Central memory CD8-positive, alpha-beta T cell (primary cell): ENCODE data around the gene LAMTOR1.

ENCODE experiments used
- ATAC-seq: fragments of 150-1000 bp; cut with Tn5 transposase; replicated peaks from 2 replicates; pipeline ENCODE4 v1.10.0; 2022; ENCODE audit warnings: mild to moderate bottlenecking, moderate FRiP score, moderate number of reproducible peaks; ENCODE audit not compliant: poor library complexity, severe bottlenecking; ENCODE audit errors: extremely low read depth
- DNase-seq, 2 donors: peaks; one replicate each; pipeline ENCODE4 v3.0.0; 2021; ENCODE audit warnings: low spot score in 2 of 2
- H3K27ac Mint-ChIP-seq: one replicate; pipeline ENCODE4 v1.8.0; 2022; ENCODE audit warnings: low read depth, mild to moderate bottlenecking, moderate library complexity, mixed read lengths
- H3K27me3 Mint-ChIP-seq: one replicate; pipeline ENCODE4 v1.8.0; 2022; ENCODE audit warnings: mixed read lengths
- H3K36me3 Mint-ChIP-seq: one replicate; pipeline ENCODE4 v1.8.0; 2022; ENCODE audit warnings: mild to moderate bottlenecking, moderate library complexity, mixed read lengths; ENCODE audit not compliant: insufficient read depth
- H3K4me1 Mint-ChIP-seq: one replicate; pipeline ENCODE4 v1.8.0; 2022; ENCODE audit warnings: mixed read lengths
- H3K4me3 Mint-ChIP-seq: one replicate; pipeline ENCODE4 v1.8.0; 2022; ENCODE audit warnings: mild to moderate bottlenecking, moderate library complexity, mixed read lengths
- H3K9me3 Mint-ChIP-seq: one replicate; pipeline ENCODE4 v1.8.0; 2022; ENCODE audit warnings: mixed read lengths

Gene LAMTOR1

DNA sequence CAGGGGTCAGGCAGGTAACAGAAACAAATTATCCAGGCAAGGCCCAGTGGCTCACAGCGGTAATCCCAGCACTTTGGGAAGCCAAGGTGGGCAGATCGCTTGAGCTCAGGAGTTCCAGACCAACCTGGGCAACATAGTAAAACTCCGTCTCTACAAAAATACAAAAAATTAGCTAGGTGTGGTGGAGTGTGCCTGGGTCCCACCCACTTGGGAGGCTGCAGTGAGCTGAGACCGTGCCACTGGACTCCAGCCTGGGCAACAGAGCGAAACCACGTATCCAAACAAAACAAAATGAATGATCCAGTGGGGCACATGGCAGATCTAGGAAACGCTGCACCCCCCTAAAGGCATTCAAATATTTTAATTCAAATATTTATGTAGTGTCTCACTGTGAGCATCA lies 32.6 kb downstream of the LAMTOR1 start:
- Mint-ChIP-seq H3K4me1 (peaks cover 22% of the 10 kb centered on the region), H3K27me3 (no peaks in the 10 kb centered on the region), H3K36me3 (peaks cover 6% of the 10 kb centered on the region), H3K9me3 (no peaks in the 10 kb centered on the region), H3K4me3 (no peak overlapping the region), H3K27ac (peak overlapping the region; percentile 56)
- DNase-seq = no peak
- ATAC-seq = no peak

DNA sequence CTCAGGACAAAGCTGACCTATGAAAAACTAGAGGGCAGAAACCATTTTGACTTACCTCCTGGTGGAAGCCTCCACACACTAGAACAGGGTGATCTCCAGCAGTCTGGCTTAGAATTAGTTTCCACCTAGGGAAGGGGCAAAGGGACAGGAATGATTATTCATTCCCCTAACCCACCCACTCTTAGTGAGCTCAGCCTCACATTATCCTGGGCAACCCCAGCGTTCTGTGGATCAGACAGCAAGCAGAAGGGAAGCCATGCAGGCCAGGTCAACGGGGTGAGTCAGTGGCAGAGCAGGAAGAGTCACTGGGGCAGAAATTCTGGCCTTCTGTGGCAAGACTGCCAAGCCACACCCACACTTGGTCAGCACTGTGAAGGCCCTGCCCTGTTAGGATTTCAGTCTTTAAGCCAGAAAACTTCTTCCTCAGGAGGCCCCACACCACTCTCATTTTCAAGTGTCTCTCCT lies 33.3 kb downstream of the LAMTOR1 start:
- H3K27ac Mint-ChIP-seq = peak overlapping the region; percentile 77
- H3K4me3 Mint-ChIP-seq = no peak overlapping the region
- H3K36me3 Mint-ChIP-seq = peaks cover 4% of the 10 kb centered on the region
- no peaks in the 10 kb centered on the region for H3K9me3 Mint-ChIP-seq
- H3K27me3 Mint-ChIP-seq = no peaks in the 10 kb centered on the region
- peak; percentile 24 for ATAC-seq
- H3K4me1 Mint-ChIP-seq = peaks cover 21% of the 10 kb centered on the region
- DNase-seq = no peak

DNA sequence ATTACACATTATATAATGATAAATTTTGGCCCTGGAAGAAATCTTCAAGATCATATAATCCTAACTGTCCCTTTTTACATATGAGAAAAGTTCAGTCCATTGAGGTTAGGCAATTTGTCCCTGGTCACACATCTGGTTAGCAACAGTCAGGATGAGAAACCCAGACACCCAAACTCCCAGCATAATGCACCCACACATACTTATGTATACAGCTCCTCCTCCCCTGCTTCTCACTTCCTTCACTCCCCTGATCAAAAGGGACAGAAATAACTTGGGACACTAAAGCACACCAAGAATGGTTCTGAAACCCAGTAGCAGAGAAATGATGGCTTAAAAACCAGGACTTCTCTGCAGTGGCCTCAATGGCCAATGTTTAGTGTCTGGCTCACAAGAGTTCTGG lies 33.9 kb downstream of the LAMTOR1 start:
- Mint-ChIP-seq H3K9me3 (no peaks in the 10 kb centered on the region), H3K27me3 (no peaks in the 10 kb centered on the region), H3K4me1 (peaks cover 21% of the 10 kb centered on the region), H3K4me3 (no peak overlapping the region), H3K36me3 (peaks cover 4% of the 10 kb centered on the region), H3K27ac (peak overlapping the region; percentile 77)
- no peak for DNase-seq
- no peak for ATAC-seq

DNA sequence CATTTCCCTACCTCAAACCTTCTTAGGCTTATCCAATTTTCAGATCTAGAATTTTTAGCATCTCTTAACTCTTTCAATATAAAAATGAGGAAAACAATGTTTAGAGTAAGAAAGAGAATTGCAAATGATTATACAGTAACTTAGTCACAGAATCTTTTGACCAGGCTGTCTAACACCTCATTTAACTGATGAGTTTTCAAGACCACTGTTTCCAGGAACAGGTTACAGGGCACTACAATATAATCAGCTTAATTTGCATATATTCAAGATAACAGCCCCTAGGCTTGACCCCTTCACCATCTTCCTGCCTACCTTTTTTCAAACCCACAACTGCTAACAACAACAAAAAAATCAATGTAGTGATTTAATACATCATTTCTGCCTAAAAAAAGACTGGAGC lies 35.4 kb downstream of the LAMTOR1 start:
- H3K4me1 Mint-ChIP-seq = peaks cover 21% of the 10 kb centered on the region
- H3K4me3 Mint-ChIP-seq = no peak overlapping the region
- H3K27ac Mint-ChIP-seq = no peak overlapping the region
- peaks cover 4% of the 10 kb centered on the region for H3K36me3 Mint-ChIP-seq
- no peak for DNase-seq
- no peak for ATAC-seq
- no peaks in the 10 kb centered on the region for H3K9me3 Mint-ChIP-seq
- H3K27me3 Mint-ChIP-seq = no peaks in the 10 kb centered on the region

DNA sequence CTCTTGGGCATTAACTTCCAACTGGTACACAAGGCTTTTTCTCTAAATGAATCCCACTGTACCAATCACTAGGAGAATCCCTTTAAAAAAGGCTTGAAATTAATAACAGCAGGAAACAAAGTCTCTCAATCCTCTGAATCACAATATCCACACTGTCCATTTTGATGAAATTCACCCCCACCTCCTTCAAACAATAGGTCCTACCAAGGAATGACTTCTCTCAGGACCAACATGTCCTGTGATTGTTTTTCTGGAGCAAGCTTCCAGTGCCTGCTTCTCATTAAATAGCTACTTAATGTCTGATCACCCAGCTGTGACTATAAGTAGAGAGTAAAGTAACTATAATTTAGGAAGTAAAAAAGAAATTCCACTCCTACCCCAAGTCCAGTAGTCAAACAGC lies 35.8 kb downstream of the LAMTOR1 start:
- H3K27ac Mint-ChIP-seq = no peak overlapping the region

DNA sequence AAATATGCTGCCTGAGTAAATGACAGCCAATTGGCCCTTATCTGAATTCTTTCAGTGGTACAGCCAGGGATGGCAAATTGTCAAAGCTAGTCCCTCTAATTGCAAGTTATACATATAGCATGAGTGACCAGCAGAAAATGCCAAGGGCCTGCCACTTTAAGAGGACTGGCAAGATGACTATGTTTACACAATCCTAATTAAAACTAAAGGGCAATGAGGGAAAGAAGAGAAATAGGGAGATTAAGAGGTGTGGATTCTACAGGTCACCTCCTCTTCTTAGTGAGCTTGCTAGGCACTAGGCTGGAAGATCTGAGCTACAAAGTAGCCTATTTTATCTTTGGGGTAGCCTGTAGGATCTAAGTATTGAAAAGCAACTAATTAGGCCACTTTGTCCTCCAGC lies 36.2 kb downstream of the LAMTOR1 start:
- H3K4me1 Mint-ChIP-seq = peaks cover 21% of the 10 kb centered on the region

More for the DNA sequence above, 35.8 kb downstream of the LAMTOR1 start:
- no peaks in the 10 kb centered on the region for H3K9me3 Mint-ChIP-seq
- peaks cover 4% of the 10 kb centered on the region for H3K36me3 Mint-ChIP-seq
- H3K4me3 Mint-ChIP-seq = no peak overlapping the region
- H3K4me1 Mint-ChIP-seq = peaks cover 21% of the 10 kb centered on the region
- DNase-seq (no peak), ATAC-seq (no peak)
- H3K27me3 Mint-ChIP-seq = no peaks in the 10 kb centered on the region

DNA sequence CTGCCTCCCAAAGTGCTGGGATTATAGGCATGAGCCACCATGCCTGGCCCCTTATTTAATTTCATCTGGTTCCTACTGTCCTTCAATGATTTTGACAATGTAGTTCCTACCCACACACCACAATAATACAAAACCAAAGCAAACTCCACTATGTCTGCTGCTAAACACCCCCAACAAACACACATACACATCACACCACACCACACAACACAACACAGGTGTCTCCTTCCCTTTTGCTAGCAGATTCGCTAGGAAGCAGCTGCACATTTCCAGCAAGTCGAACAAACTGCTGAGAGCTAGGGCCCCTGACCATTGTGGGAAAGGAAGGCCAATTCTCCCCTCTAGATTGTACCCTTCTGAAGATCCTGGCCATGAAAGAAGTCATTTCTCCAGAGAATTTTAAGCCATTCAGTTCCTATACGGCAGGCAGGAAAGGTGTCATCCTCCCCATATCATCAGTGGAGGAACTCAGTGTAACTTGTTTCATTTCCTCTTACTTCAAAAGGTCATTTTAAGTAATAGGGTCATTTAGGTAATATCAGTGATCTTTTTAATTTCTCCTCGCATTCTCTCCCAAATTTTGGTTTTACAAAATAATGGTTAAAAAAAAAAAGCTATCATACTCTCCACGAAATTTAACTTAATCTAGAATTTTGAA lies 41.2 kb downstream of the LAMTOR1 start:
- no peak for DNase-seq
- Mint-ChIP-seq H3K4me3 (no peak overlapping the region), H3K36me3 (peaks cover 3% of the 10 kb centered on the region), H3K27me3 (no peaks in the 10 kb centered on the region), H3K9me3 (no peaks in the 10 kb centered on the region), H3K27ac (peak overlapping the region; percentile 17), H3K4me1 (no peaks in the 10 kb centered on the region)
- no peak for ATAC-seq

More for the DNA sequence above, 36.2 kb downstream of the LAMTOR1 start:
- no peak overlapping the region for H3K27ac Mint-ChIP-seq
- no peaks in the 10 kb centered on the region for H3K27me3 Mint-ChIP-seq
- peaks cover 4% of the 10 kb centered on the region for H3K36me3 Mint-ChIP-seq
- H3K9me3 Mint-ChIP-seq = no peaks in the 10 kb centered on the region
- H3K4me3 Mint-ChIP-seq = no peak overlapping the region
- ATAC-seq = no peak
- DNase-seq = no peak

DNA sequence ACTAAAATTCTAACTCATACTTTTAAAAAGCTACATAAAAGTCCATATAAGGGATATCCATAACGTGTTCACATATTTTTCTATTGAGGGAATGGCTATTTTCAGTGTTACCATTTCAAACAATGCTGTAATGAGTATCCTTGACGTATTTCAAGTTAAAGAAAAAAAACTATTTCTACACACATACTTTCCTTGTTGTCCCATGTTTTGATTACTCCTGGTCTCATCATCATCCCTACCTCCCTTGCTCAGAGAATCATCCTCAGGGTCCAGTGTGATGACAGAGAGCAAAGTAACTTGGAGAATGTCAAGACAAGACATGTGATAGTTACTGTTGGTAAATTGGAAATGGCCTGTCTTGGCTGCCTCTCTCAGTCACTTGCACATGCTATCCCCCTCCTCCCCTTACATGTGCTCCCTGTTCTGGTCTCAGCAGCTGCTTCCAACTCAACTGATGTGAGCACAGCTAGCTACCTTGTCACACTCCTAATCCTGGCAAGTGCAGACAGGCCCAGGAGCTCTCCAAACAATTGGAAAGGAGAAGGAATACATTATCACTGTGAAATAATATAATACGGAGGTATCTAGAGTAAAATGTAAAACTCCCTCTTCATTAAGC lies 44.6 kb downstream of the LAMTOR1 start:
- H3K4me1 Mint-ChIP-seq = no peaks in the 10 kb centered on the region
- DNase-seq = no peak
- peak overlapping the region; percentile 8 for H3K27ac Mint-ChIP-seq
- no peak for ATAC-seq
- H3K36me3 Mint-ChIP-seq = peaks cover 3% of the 10 kb centered on the region
- no peak overlapping the region for H3K4me3 Mint-ChIP-seq
- H3K27me3 Mint-ChIP-seq = no peaks in the 10 kb centered on the region
- no peaks in the 10 kb centered on the region for H3K9me3 Mint-ChIP-seq

DNA sequence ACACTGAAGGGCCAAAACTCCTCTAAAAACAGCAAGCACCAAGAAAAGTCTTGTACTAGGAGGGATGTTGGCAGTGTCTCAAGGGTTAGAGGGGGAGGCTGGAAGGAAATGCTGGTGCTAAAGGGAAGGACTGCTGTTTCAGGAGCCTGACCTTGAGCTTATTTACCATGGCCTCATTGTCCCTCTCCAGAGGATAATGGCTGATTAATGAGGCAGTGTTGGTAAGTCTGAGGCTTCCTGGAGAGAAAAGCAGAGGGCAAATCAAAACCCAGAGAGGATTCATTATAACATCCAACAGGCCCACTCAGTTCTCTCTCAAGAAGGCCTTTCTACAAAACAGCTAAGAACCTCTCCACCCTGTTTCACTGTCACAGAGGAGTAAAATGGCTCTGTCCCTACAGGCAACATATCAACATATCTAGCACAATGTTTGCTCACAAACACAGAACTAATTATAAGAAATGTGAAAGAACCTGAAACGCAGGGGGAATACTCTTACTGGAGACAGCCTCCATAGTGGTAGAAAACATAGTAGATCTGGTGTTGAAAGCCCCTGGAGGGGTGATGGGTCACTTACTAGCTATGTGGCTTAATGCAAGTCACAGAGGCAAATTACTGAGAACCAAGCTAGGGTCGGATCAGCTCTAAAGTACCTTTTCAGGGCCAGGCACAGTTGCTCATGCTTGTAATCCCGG lies 54.2 kb downstream of the LAMTOR1 start:
- Mint-ChIP-seq H3K27me3 (no peaks in the 10 kb centered on the region), H3K4me3 (no peak overlapping the region), H3K4me1 (no peaks in the 10 kb centered on the region), H3K9me3 (no peaks in the 10 kb centered on the region), H3K27ac (no peak overlapping the region), H3K36me3 (peaks cover 7% of the 10 kb centered on the region)
- DNase-seq (no peak), ATAC-seq (no peak)
